Activated CD4-positive, alpha-beta T cell treated with anti-CD3 and anti-CD28 coated beads, Interleukin-10, Interleukin-2, amounts not matched to agents 100 ng/mL and 50 ng/mL, durations not matched to agents 16 hours and 8 hours (primary cell): ENCODE measurements around the gene SH3RF1.
"Not testable (repeated sequence)": the region's sequence is repeated elsewhere in the genome, so short reads cannot be mapped to it uniquely, and the experiment has no call there.

ENCODE experiments used
- DNase-seq: peaks from one replicate; pipeline ENCODE4 v3.0.0-alpha.2; 2020

The SH3RF1 gene

GRCh38 chr4:169270810-169271691, at the start of gene SH3RF1:
TSS of gene SH3RF1 (minus strand) at chr4:169270956. CDS start at chr4:169269212, 1,744 bp downstream.
- DNase-seq: peak; percentile 45

- no peak for DNase-seq
Measured at GRCh38 chr4:169315530-169316343, 45.0 kb upstream of the SH3RF1 start.

DNA sequence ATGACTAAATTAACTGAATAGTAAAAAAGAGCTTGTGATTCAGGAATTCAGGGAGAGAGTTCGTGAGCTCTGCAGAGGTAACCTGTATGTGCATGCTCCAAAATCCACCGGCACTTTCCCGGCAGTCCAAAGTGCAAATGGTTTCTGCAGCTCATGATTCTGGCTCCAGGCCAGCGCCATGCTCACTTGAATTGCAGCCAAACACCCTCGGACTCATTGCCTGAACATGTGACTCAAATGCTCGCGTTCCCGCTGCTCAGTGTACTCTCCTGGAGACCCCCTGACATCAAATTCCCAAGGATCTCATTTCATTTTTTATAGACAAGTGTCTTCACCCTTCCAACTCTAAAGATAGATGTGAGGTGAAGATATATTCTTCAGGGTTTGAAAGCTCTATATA, 44.1 kb upstream of the SH3RF1 start:
- DNase-seq: no peak

DNA sequence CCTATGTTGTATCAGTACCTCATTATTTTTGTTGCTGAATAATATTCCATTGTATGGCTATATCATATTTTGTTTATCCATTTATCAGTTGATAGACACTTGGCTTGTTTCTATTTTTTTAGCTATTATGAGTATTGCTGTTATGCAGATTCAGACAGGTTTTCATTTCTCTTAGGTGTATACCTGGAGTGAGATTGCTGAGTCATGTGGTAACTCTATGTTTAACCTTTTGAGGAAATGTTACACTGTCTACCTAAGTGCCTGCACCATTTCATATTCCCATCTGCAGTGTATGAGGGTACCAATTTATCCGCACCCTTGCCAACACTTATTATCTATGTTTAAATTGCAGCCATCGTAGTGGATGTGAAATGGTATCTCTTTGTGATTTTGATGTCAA, 43.0 kb upstream of the SH3RF1 start:
- DNase-seq: no peak

GRCh38 chr4:169312690-169313422, 42.1 kb upstream of the SH3RF1 start:
- no peak for DNase-seq

DNA sequence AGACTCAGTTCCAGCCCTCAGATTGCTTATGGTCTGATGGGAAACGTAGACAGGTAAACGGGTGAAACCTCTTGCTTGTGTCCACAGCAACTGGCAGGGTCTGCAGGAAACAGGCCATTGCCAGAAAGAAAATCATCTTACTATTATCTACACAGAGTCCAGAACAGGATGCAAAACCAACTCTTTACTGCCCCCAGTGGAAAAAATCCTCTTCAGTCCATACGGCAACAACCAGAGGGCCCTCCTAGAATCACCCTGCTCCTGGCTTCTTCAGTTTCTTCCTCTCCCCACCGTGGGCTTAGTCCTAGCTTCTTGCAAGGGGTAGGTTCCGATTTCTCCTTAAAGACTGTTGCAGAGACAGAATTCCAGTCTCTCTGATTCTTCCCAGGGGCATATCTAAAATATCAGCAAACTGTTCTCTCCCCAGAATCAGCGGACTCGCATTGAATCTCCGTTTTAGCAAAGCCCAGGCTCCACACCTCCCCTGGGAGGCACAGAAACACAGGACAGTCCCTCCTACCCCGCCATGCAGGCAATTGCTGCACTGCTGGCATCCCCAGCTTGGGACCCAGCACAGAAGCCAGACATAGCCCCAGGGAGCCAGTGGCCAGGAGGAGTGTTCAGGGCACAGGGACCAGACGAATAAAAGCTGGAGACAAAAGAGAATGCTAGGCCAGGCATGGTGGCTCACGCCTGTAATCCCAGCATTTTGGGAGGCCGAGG, 41.0 kb upstream of the SH3RF1 start:
- peak; percentile 14 for DNase-seq

- no peak for DNase-seq
Measured at GRCh38 chr4:169309326-169309967, 38.7 kb upstream of the SH3RF1 start.

DNA sequence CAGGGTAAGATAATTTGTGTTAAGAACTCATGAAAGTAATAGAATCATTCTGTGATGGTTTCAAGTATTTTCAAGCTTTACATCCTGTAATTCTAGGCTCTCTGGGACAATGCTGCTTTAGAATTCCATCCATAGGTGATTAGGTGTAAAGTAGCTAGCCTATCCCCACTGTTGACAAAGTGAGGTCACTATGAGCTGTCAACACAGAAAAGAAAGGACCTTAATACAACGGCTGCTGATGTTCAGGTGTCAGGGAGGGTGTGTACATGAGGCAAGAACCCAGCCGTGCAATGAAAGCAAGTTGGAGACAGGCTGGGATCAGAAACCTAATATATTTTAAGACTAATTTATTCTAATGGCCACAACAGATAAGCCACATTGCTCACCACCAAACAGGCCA, 36.8 kb upstream of the SH3RF1 start:
- DNase-seq: no peak

DNA sequence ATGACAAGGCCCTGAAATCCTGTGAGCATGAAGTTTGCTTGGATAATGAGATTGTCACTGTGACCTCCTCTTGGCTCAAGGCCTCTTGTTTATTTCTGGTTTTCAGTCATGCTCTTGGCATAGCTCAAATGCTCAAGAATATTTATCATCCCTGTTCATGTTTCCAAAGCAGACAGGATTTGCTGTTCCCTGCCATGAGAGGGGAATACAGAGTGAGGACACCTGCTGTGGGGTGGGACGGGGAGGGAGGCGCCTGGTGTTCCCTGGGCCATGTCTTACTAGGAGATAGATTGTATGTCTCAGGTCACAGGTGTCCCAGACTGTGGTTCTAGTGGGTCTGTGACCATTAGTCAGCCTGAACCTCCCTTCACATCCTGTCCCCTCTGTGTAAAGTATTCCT, 34.9 kb upstream of the SH3RF1 start:
- no peak for DNase-seq

DNA sequence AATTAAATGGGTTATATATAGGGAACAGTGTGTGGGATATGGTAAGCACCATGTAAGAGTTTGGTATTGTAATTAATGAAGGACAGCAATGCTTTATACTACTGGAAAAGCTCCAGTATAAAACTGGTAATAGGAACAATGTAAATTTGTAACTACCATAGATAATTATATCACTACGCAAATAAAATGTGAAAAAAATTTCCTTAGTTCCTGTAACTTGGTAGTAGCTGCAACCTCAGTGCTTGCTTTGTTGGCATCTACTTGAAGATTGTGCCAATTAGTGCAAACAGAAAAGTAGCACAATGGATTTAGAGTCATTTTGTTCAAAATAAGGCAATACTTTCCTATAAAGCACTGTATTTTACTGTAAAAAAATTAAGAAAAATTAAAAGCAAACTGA, 34.4 kb upstream of the SH3RF1 start:
- DNase-seq: no peak

DNA sequence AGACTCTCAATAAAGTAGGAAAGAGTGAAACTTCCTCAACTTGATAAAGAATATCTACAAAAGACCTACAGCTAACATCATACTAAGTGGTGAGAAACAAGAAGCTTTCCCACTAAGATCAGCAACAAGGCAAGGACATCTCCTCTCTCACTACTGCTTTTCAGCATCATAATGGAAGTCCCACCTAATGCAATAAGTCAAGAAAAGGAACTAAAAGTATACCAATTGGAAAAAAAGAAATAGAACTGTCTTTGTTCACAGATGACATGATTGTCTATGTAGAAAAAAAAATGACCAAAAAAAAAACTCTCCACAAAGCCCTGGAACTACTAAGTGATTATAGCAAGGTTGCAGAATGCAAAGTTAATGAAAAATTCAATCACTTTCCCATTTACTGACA, 25.1 kb upstream of the SH3RF1 start:
- DNase-seq: no peak

DNA sequence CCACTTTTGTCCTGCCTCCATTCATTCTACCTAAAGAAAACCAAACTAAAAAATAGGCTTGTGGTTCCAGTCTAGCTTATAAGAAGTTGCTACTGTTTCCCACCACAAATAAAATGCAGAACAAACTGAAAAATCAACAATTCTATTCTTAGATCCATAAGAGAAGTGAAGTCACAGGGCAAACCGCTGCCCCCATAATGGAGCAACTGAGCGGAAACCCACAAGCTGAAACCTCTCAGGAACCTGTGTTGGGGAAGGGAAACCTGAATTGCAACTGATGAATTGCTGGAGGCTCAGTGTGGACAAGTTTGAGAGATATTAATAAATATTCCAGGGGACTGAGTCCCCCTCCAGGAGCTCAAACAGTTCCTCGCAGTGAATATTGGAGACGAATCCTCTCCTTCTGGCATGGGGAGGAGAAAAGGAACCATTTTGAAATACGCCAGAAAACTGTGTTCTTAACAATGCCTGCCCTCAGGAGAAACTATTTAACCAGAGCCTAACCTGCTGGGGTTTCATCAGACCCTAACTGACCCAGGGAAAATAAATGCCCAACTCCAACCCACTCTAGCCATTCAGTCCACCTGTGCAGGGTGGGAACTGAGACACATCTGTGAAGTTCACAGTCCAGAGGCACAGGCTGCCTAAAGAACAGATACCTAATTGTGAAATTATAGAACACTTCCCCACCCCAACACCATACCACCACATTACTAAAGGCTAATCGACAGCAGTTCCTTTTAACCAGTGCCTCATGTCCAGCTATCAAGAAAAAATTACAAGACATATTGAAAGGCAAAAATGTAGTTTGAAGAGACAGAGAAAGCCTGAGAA, 22.8 kb upstream of the SH3RF1 start:
- no peak for DNase-seq

DNA sequence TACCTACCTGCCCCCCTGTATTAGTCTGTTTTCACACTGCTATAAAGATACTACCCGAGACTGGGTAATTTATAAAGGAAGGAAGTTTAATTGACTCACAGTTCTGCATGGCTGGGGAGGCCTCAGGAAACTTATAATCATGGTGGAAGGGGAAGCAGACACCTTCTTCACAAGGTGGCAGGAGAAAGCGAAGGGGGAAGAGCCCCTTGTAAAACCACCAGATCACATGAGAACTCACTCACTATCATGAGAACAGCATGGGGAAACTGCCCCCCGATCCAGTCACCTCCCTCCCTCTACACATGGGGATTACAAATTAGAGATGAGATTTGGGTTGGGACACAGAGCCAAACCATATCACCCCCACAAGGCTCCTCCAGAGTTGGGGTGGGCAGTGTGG, 17.2 kb upstream of the SH3RF1 start:
- not testable (repeated sequence) for DNase-seq

- no peak for DNase-seq
Measured at GRCh38 chr4:169286562-169287301, 16.0 kb upstream of the SH3RF1 start.

DNA sequence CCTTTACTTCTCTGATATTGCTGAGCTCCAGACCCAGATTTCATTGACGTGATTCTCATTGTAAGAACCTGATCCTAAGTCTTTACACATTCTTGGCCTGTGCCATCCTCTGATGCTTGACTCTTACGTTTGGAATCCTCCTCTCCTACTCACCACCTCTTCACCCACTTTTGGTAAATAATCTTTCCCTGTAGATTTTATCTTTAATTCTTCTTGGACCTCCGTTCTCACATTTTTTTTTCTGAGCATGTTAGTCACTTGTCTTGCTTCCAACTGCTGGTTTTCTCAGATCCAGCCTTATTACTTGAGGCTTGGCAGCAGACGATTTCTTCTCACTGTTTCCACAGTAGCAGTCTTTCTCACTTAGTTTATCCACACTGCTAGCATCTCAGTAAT, 12.4 kb upstream of the SH3RF1 start:
- no peak for DNase-seq

DNA sequence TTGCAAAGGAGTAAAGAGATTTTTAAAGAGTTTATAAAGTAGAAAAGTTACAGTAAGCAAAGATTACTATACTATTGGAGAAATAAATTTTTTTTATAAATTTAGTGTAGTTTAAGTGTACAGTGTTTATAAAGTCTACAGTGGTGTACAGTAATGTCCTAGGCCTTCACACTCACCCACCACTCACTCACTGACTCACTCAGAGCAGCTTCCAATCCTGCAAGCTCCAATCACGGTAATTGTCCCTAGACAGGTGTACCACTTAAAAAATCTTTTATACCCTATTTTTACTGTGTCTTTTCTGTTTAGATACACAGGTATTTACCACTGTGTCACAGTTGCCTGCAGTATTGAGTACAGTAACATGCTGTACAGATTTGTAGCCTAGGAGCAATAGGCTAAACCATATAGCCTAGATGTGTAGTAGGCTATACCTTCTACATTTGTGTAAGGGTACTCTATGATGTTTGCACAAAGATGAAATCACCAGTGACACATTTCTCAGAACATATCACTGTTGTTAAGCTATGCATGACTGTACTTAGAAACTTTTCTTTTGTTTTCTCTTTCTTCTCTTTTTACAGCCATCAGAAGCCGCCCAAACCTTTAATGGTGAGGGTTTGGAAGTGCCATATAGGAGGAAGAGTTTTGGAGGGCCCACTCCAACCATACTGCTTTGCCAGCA, 11.8 kb upstream of the SH3RF1 start:
- DNase-seq: no peak

GRCh38 chr4:169279108-169279507, 8.4 kb upstream of the SH3RF1 start:
- DNase-seq: no peak

DNA sequence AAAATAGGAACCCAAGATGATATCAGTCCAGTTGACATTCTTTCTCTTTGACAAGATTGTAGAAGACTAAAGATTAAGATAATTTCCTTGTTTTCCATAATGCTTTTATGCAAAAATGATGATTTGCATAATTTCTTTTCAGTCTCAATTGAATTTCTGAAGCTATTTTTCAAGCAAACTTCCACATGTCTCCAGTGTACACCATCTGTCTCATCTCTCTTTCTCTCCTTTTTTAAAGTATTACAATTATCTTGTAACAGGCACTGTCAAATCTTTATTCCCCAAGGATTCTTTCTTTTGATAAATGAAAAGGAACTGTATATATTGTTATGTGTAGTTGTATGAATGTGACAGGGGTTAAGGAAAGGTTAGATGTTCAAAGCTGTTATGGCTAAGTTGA, 7.9 kb upstream of the SH3RF1 start:
- no peak for DNase-seq

- DNase-seq: not testable (repeated sequence)
Measured at GRCh38 chr4:169277838-169278237, 7.1 kb upstream of the SH3RF1 start.

DNA sequence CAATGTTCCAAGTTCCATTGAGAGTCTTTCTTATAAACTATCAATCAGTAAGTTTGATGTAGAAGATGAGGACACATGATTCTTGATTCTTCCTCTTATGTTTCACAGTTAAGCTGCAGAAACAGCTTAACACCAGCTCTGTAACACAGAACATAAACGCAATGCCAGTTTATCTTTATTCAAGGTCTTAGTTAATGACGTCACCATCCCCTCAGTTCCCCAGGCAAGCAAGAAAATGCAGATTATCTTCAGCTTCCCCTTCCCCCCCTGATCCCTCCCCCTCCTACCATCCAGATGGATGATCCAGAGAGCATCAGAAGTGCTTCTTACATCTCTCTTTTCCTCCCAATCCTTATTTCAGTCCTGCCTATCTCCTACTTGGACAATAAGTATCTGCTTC, 4.4 kb upstream of the SH3RF1 start:
- no peak for DNase-seq
